ENCODE data around the gene ZNF669. TPM values are rescaled to one million over a fixed set of nuclear protein-coding genes. Genes with fewer than 3 reads are reported as not detected.

The ZNF669 gene
- total RNA-seq, 1 experiment from 2014 or later: 7.2 TPM

DNA sequence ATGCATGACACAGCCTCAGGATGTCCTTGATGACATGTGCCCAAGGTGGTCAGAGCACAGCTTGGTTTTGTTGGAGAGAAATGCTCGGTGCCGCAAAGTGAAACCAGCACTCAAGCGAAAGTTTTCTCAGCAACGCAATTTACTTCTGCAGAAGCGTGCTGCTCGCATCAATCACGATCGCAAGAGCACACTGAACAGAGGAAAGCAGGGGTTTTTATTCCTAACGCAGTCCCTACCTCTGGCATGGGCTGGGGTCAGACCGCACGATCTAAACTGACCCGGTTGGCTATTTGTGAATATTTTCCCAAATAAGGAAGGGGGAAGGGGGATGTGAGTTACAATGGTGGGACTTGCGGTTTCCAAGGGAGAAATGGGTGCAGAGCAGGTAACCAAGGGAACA lies 809 bp upstream of the ZNF669 start (continued):
- TF ChIP-seq CTCF (IDR thresholded peaks at IDR 0.05 in 2 of 3, conservative IDR thresholded peaks at IDR 0.05 in 1 of 3; ENCODE audit: borderline replicate concordance in 1 of 3, insufficient read depth in 1 of 3, low read depth in 2 of 3, low read length in 2 of 3) (no peak), JUND (IDR thresholded peaks at IDR 0.05) (no peak), POLR2A (IDR thresholded peaks at IDR 0.05; ENCODE audit: borderline replicate concordance, extremely low read depth, insufficient read depth, insufficient read length) (no peak), RAD21 (IDR thresholded peaks at IDR 0.05; ENCODE audit: low read depth) (no peak), ELF1 (IDR thresholded peaks at IDR 0.05; ENCODE audit: borderline replicate concordance, low read depth) (no peak), POLR2AphosphoS5 (IDR thresholded peaks at IDR 0.05; ENCODE audit: low read depth, low read length) (no peak), ATF3 (IDR thresholded peaks at IDR 0.05) (no peak), EZH2phosphoT487 (IDR thresholded peaks at IDR 0.05; ENCODE audit: borderline replicate concordance) (no peak)

GRCh38 chr1:247102381-247102780 lies 1.8 kb downstream of the ZNF669 start:
- Histone ChIP-seq H2AFZ (ENCODE audit: low read depth, low read length, poor library complexity, severe bottlenecking) (no peak overlapping the region), H3K9me3 (ENCODE audit: control insufficient read depth in 1 of 2, insufficient read depth in 1 of 2, low read depth in 1 of 2, low read length in 2 of 2) (peaks cover 13 to 26% of the 10 kb centered on the region in 2 experiments; a peak in 2 of 4 replicates), H3K4me1 (ENCODE audit: control insufficient read depth in 1 of 2, insufficient read depth in 2 of 2, low read length in 2 of 2) (peaks cover 5 to 10% of the 10 kb centered on the region in 2 experiments; a peak in 2 of 4 replicates), H3K4me2 (ENCODE audit: low read length) (no peak overlapping the region), H3K27me3 (ENCODE audit: insufficient read depth, low read length) (no peaks in the 10 kb centered on the region), H4K20me1 (ENCODE audit: insufficient read depth) (no peaks in the 10 kb centered on the region), H3K4me3 (replicated peaks in 1 of 2; ENCODE audit: low read depth in 1 of 2, low read length in 2 of 2) (no peak overlapping the region), H3K9me2 (ENCODE audit: insufficient read depth) (no peaks in the 10 kb centered on the region), H3K79me2 (ENCODE audit: insufficient read depth, low read length) (peaks cover 22% of the 10 kb centered on the region), H3K9ac (ENCODE audit: low read length) (no peak overlapping the region), H3K27ac (ENCODE audit: low read depth, low read length) (no peak overlapping the region), H3K36me3 (ENCODE audit: control insufficient read depth in 1 of 2, insufficient read depth in 2 of 2, low read length in 2 of 2) (peaks cover 14 to 31% of the 10 kb centered on the region in 2 experiments)
- POLR2A ChIA-PET: no interaction called here
- intact Hi-C loops (cut with micrococcal nuclease): no loop called here
- TF ChIP-seq ELF1 (IDR thresholded peaks at IDR 0.05; ENCODE audit: borderline replicate concordance, low read depth) (no peak), POLR2AphosphoS5 (IDR thresholded peaks at IDR 0.05; ENCODE audit: low read depth, low read length) (no peak), POLR2A (IDR thresholded peaks at IDR 0.05; ENCODE audit: borderline replicate concordance, extremely low read depth, insufficient read depth, insufficient read length) (no peak), ZNF274 (IDR thresholded peaks at IDR 0.05; ENCODE audit: low read depth, low read length) (no peak), EGR1 (IDR thresholded peaks at IDR 0.05; ENCODE audit: low read depth) (no peak), RAD21 (IDR thresholded peaks at IDR 0.05; ENCODE audit: low read depth) (no peak), ATF3 (IDR thresholded peaks at IDR 0.05) (no peak), EZH2 (IDR thresholded peaks at IDR 0.05) (no peak), SIN3A (IDR thresholded peaks at IDR 0.05; ENCODE audit: low read depth) (no peak), JUND (IDR thresholded peaks at IDR 0.05) (no peak), CEBPB (IDR thresholded peaks at IDR 0.05; ENCODE audit: low read depth) (no peak), MAX (IDR thresholded peaks at IDR 0.05) (no peak), CBX3 (IDR thresholded peaks at IDR 0.05; ENCODE audit: low read depth) (no peak)
- no peak for DNase-seq (ENCODE audit: low read depth, low spot score)
- ATAC-seq: no peak
- BruUV-seq (replicated peaks): no TSS peak
- CTCF ChIA-PET: no interaction called here
- RAD21 ChIA-PET (ENCODE audit: low non-redundant PET in 1 of 2, low total read pairs in 2 of 2, uncharacterized antibody in 2 of 2, unreplicated experiment in 2 of 2): no interaction called here

Measured in HCT116 (cell line).